OCI-M2 (cell line): ENCODE data around the gene CAMK2G.
"Not testable (repeated sequence)": the region's sequence is repeated elsewhere in the genome, so short reads cannot be mapped to it uniquely, and the experiment has no call there.

Source experiments
- DNase-seq: peaks from one replicate; lab custom pipeline; 2025; ENCODE audit not compliant: unreplicated experiment; lab: John Stamatoyannopoulos, UW

Gene CAMK2G

DNA sequence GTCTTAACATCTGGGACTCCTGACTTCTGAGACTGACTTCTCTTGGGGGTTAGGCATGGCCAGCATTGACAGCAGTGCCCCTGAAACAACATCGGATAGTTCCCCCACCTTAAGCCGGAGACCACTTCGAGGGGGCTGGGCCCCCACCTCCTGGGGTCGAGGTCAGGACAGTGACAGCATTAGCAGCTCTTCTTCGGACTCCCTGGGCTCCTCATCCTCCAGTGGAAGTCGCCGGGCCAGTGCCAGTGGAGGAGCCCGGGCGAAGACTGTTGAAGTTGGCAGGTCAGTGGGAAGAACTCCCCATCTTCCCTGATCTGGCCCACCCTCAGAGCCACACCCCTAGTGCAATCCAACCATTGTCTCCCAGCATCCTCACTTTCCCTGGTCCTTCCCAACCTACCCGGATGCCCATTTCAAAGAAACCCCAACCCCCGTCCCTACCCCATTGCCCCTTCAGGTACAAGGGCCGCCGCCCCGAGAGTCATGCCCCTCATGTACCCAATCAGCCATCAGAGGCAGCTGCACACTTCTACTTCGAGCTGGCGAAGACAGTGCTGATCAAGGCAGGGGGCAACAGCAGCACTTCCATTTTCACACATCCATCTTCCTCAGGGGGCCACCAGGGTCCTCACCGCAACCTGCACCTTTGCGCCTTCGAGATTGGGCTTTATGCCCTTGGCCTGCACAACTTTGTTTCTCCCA is 76.9 kb downstream of the CAMK2G start:
- no peak for DNase-seq

DNA sequence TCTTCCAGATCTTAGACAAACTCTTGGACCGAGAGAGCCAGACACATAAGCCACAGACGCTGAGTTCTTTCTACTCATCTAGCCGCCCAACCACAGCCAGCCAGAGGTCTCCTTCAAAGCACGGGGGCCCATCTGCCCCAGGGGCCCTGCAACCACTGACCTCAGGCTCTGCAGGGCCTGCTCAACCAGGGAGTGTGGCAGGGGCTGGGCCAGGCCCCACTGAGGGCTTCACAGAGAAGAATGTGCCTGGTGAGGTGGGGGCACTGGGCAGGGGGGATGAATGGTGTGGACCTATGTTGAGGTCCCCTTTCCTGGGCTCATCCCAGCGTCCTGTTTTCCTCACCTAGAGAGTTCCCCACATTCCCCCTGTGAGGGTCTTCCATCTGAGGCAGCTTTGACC is 77.6 kb downstream of the CAMK2G start:
- no peak for DNase-seq

DNA sequence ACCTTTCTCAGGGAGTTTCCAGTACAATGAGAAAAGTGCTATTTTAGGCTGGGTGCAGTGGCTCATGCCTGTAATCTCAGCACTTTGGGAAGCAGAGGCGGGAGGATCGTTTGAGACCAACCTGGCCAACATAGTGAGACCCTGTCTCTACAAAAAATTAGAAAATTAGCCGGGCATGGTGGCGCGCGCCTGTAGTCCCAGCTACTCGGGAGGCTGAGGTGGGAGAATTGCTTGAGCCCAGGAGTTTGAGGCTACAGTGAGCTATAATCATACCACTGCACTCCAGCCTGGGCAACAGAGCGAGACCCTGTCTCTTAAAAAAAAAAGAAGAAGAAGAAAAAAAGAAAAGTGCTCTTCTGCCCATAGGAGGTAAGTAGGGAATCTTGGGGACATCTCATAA is 78.3 kb downstream of the CAMK2G start:
- not testable (repeated sequence) for DNase-seq

DNA sequence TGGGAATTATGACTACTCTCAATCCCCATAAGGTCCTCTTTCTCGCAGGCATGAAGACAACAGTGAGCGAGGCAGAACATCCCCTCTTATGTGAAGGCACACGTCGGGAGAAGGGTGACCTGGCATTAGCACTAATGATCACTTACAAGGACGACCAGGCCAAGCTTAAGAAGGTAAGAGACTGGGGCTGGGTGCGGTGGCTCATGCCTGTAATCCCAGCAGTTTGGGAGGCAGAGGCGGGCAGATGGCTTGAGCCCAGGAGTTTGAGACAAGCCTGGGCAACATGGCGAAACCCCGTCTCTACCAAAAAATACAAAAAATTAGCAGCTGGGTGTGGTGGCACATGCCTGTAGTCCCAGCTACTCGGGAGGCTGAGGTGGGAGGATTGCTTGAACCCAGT is 78.9 kb downstream of the CAMK2G start:
- DNase-seq: not testable (repeated sequence)

DNA sequence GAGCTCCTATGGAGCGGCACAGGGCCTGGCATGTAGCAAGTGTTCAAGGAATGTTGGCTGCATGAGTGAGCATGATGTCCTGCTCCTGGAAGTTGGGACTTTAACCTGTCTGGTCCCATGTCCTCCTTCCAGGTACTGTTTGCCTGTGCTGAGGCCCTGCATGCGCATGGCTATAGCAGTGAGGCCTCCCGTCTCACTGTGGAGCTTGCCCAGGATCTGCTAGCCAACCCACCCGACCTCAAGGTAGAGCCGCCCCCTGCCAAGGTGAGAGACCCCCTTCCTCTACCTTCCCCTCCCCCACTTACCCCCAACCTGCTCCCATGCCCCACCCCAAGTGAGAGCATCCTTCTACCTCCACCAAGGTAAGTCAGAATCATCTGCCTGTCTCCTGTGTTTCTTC is 80.9 kb downstream of the CAMK2G start:
- DNase-seq: no peak

DNA sequence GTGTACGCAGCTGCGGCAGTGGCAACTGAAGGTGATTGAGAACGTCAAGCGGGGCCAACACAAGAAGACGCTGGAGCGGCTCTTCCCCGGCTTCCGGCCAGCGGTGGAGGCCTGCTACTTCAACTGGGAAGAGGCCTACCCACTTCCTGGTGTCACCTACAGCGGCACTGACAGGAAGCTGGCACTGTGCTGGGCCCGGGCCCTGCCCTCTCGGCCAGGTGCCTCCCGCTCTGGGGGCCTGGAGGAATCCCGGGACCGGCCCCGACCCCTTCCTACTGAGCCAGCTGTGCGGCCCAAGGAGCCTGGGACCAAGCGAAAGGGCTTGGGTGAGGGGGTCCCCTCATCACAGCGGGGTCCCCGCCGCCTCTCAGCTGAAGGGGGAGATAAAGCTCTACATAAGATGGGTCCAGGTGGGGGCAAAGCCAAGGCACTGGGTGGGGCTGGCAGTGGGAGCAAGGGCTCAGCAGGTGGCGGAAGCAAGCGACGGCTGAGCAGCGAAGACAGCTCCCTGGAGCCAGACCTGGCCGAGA is 82.4 kb downstream of the CAMK2G start:
- no peak for DNase-seq

DNA sequence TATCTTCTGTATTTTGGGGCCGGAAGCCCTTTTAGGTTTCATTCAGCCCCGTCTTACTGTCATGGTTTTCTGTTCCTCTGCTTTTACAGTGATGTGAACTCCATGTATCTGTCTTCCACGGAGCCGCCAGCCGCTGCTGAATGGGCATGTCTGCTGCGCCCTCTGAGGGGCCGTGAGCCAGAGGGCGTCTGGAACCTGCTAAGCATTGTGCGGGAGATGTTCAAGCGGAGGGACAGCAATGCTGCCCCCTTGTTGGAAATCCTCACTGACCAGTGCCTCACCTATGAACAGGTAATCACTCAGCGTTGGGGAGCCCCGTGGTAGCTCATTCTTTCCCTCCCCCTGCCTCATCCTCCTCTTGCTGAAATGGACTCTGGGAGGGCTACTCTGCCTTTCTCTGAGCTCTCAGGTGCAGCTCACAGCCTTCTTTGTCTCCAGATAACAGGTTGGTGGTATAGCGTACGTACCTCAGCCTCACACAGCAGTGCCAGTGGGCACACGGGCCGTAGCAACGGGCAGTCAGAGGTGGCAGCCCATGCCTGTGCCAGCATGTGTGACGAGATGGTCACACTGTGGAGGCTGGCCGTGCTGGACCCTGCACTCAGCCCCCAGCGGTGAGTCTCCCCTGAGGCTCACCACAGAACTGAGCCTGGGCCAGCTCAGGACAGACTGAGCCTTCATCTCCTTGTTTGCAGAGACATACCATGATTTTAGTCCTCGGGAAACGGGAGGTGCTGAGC is 83.3 kb downstream of the CAMK2G start:
- no peak for DNase-seq

DNA sequence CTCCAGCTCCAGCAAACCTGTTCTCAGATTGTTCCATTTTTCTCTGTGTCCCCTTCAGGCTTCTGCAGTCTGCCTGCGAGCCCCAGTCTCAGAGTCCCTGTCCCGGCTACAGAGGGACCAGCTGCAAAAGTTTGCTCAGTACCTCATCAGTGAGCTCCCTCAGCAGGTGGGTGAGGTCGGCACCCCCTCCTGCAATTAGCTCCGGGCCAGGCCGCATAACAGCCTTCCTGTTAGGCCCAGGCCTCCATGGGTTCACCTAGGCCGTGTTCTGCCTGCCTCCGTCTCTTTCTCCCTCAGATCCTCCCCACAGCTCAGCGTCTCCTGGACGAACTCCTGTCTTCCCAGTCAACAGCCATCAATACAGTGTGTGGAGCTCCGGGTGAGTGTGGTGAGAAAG is 84.7 kb downstream of the CAMK2G start:
- DNase-seq: no peak

DNA sequence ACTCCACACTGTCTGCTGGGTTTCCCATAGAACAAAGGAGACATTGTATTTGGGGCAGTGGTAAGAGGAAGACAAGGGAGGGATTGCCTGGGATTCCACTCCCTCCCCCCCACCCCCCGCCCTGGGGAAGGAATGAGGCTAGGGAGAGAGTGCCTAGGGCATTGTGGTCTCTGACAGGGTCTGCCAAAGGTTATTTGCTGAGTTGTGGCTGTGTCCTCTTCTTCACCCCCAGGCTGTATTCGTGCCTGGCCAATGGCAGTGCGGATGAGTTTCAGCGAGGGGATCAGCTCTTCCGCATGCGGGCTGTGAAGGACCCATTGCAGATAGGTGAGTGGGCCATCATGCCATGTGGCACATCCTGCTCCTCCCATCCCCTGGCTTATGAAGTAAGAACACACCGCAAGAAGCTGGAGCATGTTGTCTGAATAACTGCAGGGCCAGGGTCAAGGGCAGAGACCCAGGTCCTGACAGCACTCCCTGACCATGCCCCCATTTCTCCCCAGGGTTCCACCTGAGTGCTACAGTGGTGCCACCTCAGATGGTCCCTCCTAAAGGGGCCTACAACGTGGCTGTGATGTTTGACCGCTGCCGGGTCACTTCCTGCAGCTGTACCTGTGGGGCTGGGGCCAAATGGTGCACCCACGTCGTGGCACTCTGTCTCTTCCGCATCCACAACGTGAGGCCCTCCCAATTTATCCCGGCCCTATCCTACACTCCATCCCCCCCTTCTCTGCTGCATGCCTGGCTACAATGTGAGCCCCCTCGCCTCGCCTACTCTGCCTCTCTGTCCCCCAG is 85.3 kb downstream of the CAMK2G start:
- no peak for DNase-seq

DNA sequence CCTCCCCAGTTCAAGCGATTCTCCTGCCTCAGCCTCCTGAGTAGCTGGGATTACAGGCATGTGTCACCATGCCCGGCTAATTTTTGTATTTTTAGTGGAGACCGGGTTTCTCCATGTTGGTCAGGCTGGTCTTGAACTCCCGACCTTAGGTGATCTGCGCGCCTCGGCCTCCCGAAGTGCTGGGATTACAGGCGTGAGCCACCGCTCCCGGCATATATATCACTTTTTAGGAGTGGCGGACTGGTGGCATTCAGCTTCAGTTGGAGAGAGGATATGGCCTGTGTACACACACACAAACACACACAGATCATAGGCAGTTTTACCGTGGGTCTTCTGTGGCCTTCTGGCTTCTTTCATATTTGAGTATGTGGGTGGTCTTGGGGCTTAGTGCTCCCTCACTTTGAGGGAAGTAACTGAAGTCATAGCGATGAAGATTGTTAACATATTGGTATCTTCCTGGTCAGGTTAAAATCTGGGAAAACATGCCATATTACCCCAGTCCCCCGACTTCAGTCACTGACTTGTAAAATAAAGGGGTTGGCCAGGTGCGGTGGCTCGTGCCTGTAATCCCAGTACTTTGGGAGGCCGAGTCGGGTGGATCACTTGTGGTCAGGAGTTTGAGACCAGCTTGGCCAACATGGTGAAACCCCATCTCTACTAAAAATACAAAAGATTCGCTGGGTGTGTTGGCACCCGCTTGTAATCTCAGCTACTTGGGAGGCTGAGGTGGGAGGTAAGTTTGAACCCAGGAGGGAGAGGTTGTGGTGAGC is 87.1 kb downstream of the CAMK2G start:
- not testable (repeated sequence) for DNase-seq

DNA sequence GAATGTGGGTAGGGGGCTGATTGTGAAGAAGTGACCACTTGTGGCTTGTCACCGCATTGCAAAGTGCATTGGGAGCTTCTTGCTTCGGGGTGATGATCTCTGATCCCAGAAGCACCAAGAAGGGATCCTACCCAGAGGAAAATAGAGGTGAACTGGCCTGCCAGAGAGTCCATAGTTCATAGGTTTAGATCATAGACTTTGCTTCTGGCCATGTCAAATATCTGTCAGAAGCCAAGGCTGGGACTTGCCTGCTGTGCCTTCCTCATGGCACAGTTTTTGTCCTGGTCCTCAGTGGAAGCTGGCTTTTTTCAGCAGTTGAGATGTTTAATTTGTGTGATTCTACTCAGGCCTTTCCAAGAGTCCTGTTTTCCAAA is 87.9 kb downstream of the CAMK2G start:
- DNase-seq: no peak

DNA sequence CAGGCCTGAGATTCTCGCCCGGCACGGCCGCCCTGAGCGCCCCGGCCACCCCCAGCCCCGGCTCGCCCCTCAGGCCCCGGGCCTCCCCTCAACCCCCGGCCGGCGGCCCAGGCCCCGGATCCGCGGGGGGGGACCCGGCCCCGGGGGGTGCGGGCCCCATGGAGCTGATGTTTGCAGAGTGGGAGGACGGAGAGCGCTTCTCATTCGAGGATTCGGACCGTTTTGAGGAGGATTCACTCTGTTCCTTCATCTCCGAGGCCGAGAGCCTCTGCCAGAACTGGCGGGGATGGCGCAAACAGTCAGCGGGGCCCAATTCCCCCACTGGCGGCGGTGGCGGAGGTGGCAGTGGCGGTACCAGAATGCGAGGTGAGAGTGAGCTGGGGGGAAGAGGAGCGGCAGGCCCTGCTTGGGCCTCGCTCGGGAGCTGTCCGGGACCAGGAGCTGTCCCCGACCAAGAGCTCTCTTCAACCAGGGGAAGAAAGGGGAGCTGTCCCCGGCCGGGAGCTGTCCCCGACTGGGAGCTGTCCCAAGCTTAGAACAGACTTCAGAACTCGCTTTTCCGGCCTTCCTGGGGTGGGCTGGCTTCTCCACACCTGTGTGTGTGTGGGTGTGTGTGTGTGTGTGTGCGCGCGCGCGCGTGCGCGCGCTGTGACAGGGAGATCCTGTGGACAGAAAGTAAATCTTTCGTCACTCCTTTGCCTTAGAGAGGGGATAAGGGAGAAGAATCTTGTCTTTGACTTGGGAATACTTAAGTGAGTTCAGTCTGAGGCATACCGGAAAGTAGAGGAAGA is 88.4 kb downstream of the CAMK2G start:
- no peak for DNase-seq

DNA sequence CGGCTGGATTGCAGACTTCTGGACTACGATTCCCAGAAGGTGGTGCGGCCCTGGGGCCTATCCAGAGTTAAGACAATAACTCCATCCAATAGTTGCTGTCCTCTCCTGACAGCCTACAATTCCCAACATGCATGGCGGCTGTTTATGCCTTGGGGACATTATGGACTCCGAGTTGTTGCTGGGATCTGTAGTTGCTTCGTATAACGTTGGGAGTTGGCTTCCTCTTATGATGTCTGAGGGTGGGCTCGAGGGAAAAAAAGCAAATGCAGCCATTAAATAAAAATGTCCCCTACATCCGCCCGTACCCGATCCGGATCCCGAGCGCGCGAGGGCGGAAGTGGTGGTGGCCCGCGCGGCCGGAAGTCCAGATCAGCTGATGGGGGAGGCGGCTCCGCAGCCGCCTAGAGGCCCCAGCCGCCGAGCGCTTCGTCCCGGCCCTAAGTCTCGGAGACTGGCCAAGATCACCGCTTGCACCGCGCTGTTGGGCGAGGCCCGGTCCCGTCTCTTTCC is 89.1 kb downstream of the CAMK2G start, which contains the start of gene ZSWIM8:
Gene ZSWIM8 (plus strand): TSS at position 396 of the 510 bp plus-strand sequence. CDS start 273 bp downstream, outside the sequence.
- peak; percentile 88 for DNase-seq

DNA sequence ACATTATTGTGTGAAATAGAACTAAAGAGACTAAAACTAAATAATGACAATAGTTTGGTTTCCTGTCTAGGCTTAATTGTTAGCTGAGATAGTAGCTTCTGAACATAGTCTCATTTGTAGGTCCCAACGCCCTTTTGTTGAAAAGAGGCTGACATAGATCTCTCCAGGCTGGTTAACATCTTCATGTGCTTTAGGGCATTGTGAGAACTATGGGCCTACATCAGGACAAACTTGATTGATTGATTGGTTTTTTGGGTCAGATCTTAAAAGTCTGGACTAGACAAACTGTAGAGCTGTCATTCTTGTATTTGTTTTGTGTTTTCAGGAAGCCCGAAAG is 91.6 kb downstream of the CAMK2G start:
- DNase-seq: no peak

DNA sequence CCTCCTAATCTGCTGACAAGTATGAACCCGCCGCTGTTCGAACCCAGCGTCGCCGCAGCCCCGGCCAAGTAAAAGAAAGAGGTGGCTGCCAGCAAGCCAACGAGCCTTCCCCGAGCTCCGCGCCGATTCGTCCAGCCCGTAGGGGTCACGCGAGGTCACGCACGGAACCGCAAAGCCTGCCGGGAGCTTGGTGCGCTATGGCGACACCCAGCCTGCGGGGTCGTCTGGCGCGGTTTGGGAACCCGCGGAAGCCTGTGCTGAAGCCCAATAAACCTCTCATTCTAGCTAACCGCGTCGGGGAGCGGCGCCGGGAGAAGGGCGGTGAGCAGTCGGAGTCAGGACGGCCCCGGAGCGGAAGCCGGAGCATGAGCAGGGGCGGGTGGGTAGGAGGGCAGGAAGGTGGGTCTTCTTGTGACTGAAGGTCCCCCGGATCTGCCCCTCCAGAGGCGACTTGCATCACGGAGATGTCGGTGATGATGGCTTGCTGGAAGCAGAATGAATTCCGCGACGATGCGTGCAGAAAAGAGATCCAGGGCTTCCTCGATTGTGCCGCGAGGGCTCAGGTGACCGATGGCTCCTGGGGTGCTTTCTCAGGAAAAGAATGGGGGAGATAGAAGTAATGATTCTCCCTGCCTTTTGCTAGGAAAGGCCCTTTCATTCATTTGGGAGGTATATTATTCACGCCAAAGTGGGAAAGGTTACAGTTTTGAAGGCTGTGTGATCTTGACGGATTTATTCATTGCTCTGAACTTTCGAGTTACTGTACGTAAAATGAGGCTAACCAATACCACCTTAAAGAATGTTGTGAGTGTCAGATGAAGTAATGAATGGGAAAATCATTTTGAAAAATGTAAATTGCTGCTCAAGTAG is 92.2 kb downstream of the CAMK2G start, which contains the start of gene CHCHD1:
Gene CHCHD1 (plus strand): TSS at position 170 of the 870 bp plus-strand sequence. CDS start 28 bp downstream, at position 198.
- DNase-seq: peak; percentile 26

DNA sequence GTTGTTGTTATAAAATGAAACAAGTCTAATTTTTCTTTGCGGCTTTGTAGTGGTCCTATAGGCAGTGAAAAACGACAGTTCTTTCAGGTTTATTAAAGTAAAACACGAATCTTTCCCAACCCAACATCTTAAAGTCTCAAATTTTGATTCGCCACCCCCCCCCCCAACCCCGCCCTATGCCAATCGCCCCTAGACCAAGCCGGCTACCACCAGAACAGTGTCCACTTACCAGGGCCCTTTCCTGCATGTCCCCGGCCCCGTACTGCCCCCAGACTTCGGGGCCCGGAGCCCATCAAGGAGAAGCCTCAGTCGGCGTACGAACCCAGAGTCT is 92.8 kb downstream of the CAMK2G start:
- DNase-seq: no peak

DNA sequence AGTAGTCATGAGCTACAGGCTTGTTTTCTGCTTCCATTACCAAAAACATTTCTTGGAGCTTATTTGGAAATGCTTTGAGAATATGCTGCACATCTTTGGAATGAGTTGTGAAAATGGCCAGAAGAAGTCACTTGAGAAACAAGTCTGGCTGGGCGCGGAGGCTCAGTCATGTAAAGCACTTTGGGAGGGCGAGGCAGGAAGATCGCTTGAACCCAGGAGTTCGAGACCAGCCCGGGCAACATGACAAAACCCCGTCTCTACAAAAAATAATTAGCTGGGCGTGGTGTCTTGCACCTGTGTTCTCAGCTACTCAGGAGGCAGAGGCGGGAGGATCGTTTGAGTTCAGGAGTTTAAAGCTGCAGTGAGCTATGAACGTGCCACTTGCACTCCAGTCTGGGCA is 93.4 kb downstream of the CAMK2G start:
- DNase-seq: no peak

DNA sequence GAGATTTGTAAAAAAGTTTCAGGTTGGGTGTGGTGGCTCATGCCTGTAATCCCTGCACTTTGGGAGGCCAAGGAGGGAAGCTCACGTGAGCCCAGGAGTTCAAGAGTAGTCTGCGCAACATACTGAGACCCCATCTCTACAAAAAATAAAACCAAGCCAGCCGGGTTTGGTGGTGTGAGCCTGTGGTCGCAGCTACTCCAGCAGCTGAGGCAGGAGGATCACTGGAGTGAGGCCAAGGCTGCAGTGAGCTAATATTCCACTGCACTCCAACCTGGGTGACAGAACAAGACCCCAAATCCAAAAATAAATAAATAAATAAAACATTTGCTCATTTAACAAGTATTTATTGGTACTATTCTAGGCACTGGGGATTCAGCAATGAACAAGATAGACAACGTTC is 94.1 kb downstream of the CAMK2G start:
- no peak for DNase-seq
